H9 (cell line): ENCODE measurements around the gene LAMB4. TPM values are rescaled to one million over a fixed set of nuclear protein-coding genes. Genes with fewer than 3 reads are reported as not detected.

Experiments
- DNase-seq: peaks from one replicate; pipeline ENCODE4 v3.0.0-alpha.2; 2017
- H2AFZ ChIP-seq: one replicate; pipeline ENCODE4 v1.6.1; 2013; ENCODE audit warnings: mild to moderate bottlenecking, low read length, control low read depth, moderate library complexity
- H2AK5ac ChIP-seq: 2 replicates; pipeline ENCODE4 v1.6.1; 2013; ENCODE audit warnings: low read length, control low read depth, mixed read lengths; ENCODE audit not compliant: insufficient read length
- H2BK120ac ChIP-seq: one replicate; pipeline ENCODE4 v1.6.1; 2013; ENCODE audit warnings: low read depth, mild to moderate bottlenecking, low read length, control low read depth, inconsistent platforms; ENCODE audit not compliant: poor library complexity, severe bottlenecking
- H2BK12ac ChIP-seq: 2 replicates; pipeline ENCODE4 v1.6.1; 2013; ENCODE audit warnings: low read length, control low read depth, mixed read lengths, low read depth; ENCODE audit not compliant: insufficient read length
- H2BK15ac ChIP-seq: 2 replicates; pipeline ENCODE4 v1.6.1; 2013; ENCODE audit warnings: low read depth, low read length, control low read depth
- H2BK20ac ChIP-seq: one replicate; pipeline ENCODE4 v1.6.1; 2013; ENCODE audit warnings: low read depth, mild to moderate bottlenecking, low read length, control low read depth, inconsistent platforms; ENCODE audit not compliant: poor library complexity, severe bottlenecking
- H2BK5ac ChIP-seq: 2 replicates; pipeline ENCODE4 v1.6.1; 2013; ENCODE audit warnings: low read length, control low read depth, mixed read lengths; ENCODE audit not compliant: insufficient read length
- H3K14ac ChIP-seq: 2 replicates; pipeline ENCODE4 v1.6.1; 2013; ENCODE audit warnings: low read length, control low read depth; ENCODE audit not compliant: insufficient read depth
- H3K18ac ChIP-seq: 2 replicates; pipeline ENCODE4 v1.6.1; 2013; ENCODE audit warnings: low read depth, mild to moderate bottlenecking, mixed read lengths, low read length, control low read depth; ENCODE audit not compliant: insufficient read length
- H3K23ac ChIP-seq: 2 replicates; pipeline ENCODE4 v1.6.1; 2013; ENCODE audit warnings: low read length, control low read depth, mixed read lengths, low read depth; ENCODE audit not compliant: insufficient read length
- H3K23me2 ChIP-seq: 2 replicates; pipeline ENCODE4 v1.6.1; 2013; ENCODE audit warnings: low read depth, mild to moderate bottlenecking, mixed read lengths, low read length, control low read depth; ENCODE audit not compliant: insufficient read length, poor library complexity, severe bottlenecking
- H3K27ac ChIP-seq: 2 replicates; pipeline ENCODE4 v1.5.1; 2013; ENCODE audit warnings: low read length, control low read depth, mixed read lengths, low read depth; ENCODE audit not compliant: insufficient read length
- H3K27me3 ChIP-seq: 2 replicates; pipeline ENCODE4 v1.6.1; 2013; ENCODE audit warnings: low read length, control low read depth, inconsistent platforms; ENCODE audit not compliant: insufficient read depth
- H3K4ac ChIP-seq: 2 replicates; pipeline ENCODE4 v1.6.1; 2013; ENCODE audit warnings: low read depth, mild to moderate bottlenecking, control low read depth, inconsistent platforms, low read length, moderate library complexity
- H3K4me1 ChIP-seq: 2 replicates; pipeline ENCODE4 v1.6.1; 2013; ENCODE audit warnings: low read length, control low read depth, inconsistent platforms; ENCODE audit not compliant: insufficient read depth
- H3K4me2 ChIP-seq: 2 replicates; pipeline ENCODE4 v1.6.1; 2013; ENCODE audit warnings: low read length, control low read depth, mixed read lengths; ENCODE audit not compliant: insufficient read length, insufficient read depth
- H3K56ac ChIP-seq: 2 replicates; pipeline ENCODE4 v1.6.1; 2013; ENCODE audit warnings: low read depth, mild to moderate bottlenecking, mixed read lengths, low read length, control low read depth; ENCODE audit not compliant: insufficient read length
- H3K79me1 ChIP-seq: 2 replicates; pipeline ENCODE4 v1.6.1; 2013; ENCODE audit warnings: low read depth, mild to moderate bottlenecking, moderate library complexity, low read length, control low read depth, inconsistent platforms; ENCODE audit not compliant: insufficient read depth, poor library complexity, severe bottlenecking
- H3K79me2 ChIP-seq: 2 replicates; pipeline ENCODE4 v1.6.1; 2013; ENCODE audit warnings: low read length, control low read depth, inconsistent platforms; ENCODE audit not compliant: insufficient read depth
- H3K9ac ChIP-seq: 2 replicates; pipeline ENCODE4 v1.6.1; 2013; ENCODE audit warnings: low read length, control low read depth, mixed read lengths; ENCODE audit not compliant: insufficient read length; ENCODE audit errors: extremely low read depth
- H3K9me3 ChIP-seq: one replicate; pipeline ENCODE4 v1.6.1; 2013; ENCODE audit warnings: low read depth, low read length, inconsistent platforms; ENCODE audit not compliant: control insufficient read depth
- H3T11ph ChIP-seq: one replicate; pipeline ENCODE4 v1.6.1; 2013; ENCODE audit warnings: mild to moderate bottlenecking, low read length, control low read depth, inconsistent platforms
- H4K20me1 ChIP-seq: one replicate; pipeline ENCODE4 v1.6.1; 2013; ENCODE audit not compliant: control insufficient read depth, insufficient read length, insufficient read depth
- H4K5ac ChIP-seq: 2 replicates; pipeline ENCODE4 v1.6.1; 2013; ENCODE audit warnings: low read depth, mild to moderate bottlenecking, mixed read lengths, low read length, control low read depth; ENCODE audit not compliant: insufficient read length
- H4K8ac ChIP-seq: replicated peaks from 2 replicates; pipeline ENCODE4 v1.6.1; 2013; ENCODE audit warnings: low read length, control low read depth, mixed read lengths, low read depth; ENCODE audit not compliant: insufficient read length
- H4K91ac ChIP-seq: 2 replicates; pipeline ENCODE4 v1.6.1; 2013; ENCODE audit warnings: low read depth, mild to moderate bottlenecking, moderate library complexity, mixed read lengths, low read length, control low read depth; ENCODE audit not compliant: insufficient read length
- H3K27ac Mint-ChIP-seq, 3 experiments: 2 replicates in 2 of 3; 3 replicates in 1 of 3; pipeline ENCODE4 v1.8.0; 2020 to 2021; ENCODE audit warnings: mixed read lengths in 3 of 3, mild to moderate bottlenecking in 1 of 3, moderate library complexity in 1 of 3
- H3K27me3 Mint-ChIP-seq: 2 replicates; pipeline ENCODE4 v1.8.0; 2021; ENCODE audit warnings: low read depth, mild to moderate bottlenecking, moderate library complexity, mixed read lengths
- H3K36me3 Mint-ChIP-seq, 3 experiments: 2 replicates in 2 of 3; 3 replicates in 1 of 3; pipeline ENCODE4 v1.8.0; 2020 to 2021; ENCODE audit warnings: low read depth in 3 of 3, mixed read lengths in 3 of 3; ENCODE audit not compliant: insufficient read depth in 1 of 3
- H3K4me1 Mint-ChIP-seq, 2 experiments: 2 replicates each; pipeline ENCODE4 v1.8.0; 2020; ENCODE audit warnings: mixed read lengths in 2 of 2
- H3K4me3 Mint-ChIP-seq, 2 experiments: 2 replicates in 1 of 2; 3 replicates in 1 of 2; pipeline ENCODE4 v1.8.0; 2020 to 2021; ENCODE audit warnings: mild to moderate bottlenecking in 2 of 2, mixed read lengths in 2 of 2, moderate library complexity in 1 of 2
- H3K9me3 Mint-ChIP-seq, 2 experiments: 2 replicates in 1 of 2; 3 replicates in 1 of 2; pipeline ENCODE4 v1.8.0; 2020; ENCODE audit warnings: mild to moderate bottlenecking in 2 of 2, mixed read lengths in 2 of 2, moderate library complexity in 1 of 2
- WGBS: extraction: QIAGEN DNeasy Blood & Tissue Kit; methylation state at CpG from one replicate; pipeline ENCODE4 v1.1.7; 2013; ENCODE audit warnings: missing lambda C conversion rate, low lambda C conversion rate, mixed read lengths; ENCODE audit not compliant: insufficient read length; ENCODE audit errors: extremely low coverage; 5-methylcytosine and 5-hydroxymethylcytosine counted together
- total RNA-seq: library from RNA; stranded (reverse); gene quantifications from 2 replicates; pipeline ENCODE4 v1.2.1, GENCODE V29; 2021
- TF ChIP-seq, protein P1 (sequence below): fragments of 200-600 bp; sonication (generic); conservative IDR thresholded peaks from 3 replicates; pipeline ENCODE4 v1.8.0; 2021; ENCODE audit warnings: antibody characterized with exemption, mild to moderate bottlenecking

Gene LAMB4
- total RNA-seq, 1 experiment from 2014 or later = not detected

DNA sequence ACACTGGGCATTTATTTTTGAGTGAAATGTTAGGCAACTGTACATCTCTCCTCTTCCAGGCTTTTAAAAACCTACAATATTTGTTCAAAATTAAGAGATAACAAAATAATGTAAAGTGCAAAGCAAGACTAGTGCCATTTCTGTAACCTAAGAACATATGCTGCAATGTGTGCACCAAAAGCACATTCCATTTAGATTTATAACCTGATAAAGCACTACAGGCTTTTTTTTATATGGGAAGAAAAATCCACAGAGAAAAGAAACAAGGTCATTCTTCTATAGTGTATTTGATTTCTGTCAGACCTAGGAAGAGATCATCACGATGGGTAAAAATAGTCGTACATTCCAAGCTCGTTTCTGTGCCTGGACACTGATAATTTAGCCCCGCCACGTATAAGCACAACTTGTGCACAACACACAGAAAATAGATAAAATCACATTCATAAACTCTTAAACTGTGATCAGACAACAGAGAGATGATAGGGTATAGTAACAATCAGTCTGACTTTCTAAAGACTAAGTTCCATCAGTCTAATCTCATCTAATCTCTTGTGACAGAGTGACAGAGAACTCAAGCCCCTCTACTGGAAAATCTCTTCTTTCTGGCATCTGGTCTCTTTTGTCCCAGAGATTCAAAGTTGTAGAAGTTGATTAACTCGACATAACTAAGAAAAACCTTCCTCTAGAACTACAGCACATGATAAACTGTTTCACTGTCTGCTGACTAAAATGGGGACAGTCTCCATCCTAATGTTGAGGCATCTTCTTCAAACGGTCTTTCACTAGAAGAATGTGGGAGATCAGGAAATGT, 133.9 kb downstream of the LAMB4 start:
- TF ChIP-seq, protein P1, sequence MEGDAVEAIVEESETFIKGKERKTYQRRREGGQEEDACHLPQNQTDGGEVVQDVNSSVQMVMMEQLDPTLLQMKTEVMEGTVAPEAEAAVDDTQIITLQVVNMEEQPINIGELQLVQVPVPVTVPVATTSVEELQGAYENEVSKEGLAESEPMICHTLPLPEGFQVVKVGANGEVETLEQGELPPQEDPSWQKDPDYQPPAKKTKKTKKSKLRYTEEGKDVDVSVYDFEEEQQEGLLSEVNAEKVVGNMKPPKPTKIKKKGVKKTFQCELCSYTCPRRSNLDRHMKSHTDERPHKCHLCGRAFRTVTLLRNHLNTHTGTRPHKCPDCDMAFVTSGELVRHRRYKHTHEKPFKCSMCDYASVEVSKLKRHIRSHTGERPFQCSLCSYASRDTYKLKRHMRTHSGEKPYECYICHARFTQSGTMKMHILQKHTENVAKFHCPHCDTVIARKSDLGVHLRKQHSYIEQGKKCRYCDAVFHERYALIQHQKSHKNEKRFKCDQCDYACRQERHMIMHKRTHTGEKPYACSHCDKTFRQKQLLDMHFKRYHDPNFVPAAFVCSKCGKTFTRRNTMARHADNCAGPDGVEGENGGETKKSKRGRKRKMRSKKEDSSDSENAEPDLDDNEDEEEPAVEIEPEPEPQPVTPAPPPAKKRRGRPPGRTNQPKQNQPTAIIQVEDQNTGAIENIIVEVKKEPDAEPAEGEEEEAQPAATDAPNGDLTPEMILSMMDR = no peak
- H4K20me1 ChIP-seq = no peaks in the 10 kb centered on the region
- H3K56ac ChIP-seq = no peak overlapping the region
- no peaks in the 10 kb centered on the region for H3K79me1 ChIP-seq
- no peak overlapping the region for H3K27ac Mint-ChIP-seq
- H2BK20ac ChIP-seq = no peak overlapping the region
- no CpG with 5 or more reads among the region's 7 CpGs for WGBS
- no peak overlapping the region for H4K91ac ChIP-seq
- H2BK15ac ChIP-seq = no peak overlapping the region
- H3K23ac ChIP-seq = no peak overlapping the region
- H3K18ac ChIP-seq = no peak overlapping the region
- no peak overlapping the region for H3K4me2 ChIP-seq
- H3K4me3 Mint-ChIP-seq = no peak overlapping the region
- peaks cover 2% of the 10 kb centered on the region for H3K23me2 ChIP-seq
- H3K4me1 ChIP-seq = peaks cover 2% of the 10 kb centered on the region; the same call in 1 of the 2 replicates
- H3K79me2 ChIP-seq = no peaks in the 10 kb centered on the region
- no peak overlapping the region for H2BK120ac ChIP-seq
- no peaks in the 10 kb centered on the region for H3K9me3 Mint-ChIP-seq
- DNase-seq = no peak
- no peak overlapping the region for H3K9ac ChIP-seq
- peaks cover 6% of the 10 kb centered on the region for H3K27me3 Mint-ChIP-seq
- H2BK5ac ChIP-seq = no peak overlapping the region
- no peak overlapping the region for H3T11ph ChIP-seq
- H2AK5ac ChIP-seq = no peak overlapping the region
- no peak overlapping the region for H4K8ac ChIP-seq
- H2AFZ ChIP-seq = no peak overlapping the region
- H3K9me3 ChIP-seq = no peaks in the 10 kb centered on the region
- no peak overlapping the region for H3K27ac ChIP-seq
- peaks cover 19 to 26% of the 10 kb centered on the region in 2 experiments for H3K4me1 Mint-ChIP-seq
- peaks cover 4% of the 10 kb centered on the region; the same call in 1 of the 2 replicates for H3K27me3 ChIP-seq
- H4K5ac ChIP-seq = no peak overlapping the region
- no peak overlapping the region for H3K14ac ChIP-seq
- no peak overlapping the region for H2BK12ac ChIP-seq
- peaks cover 6 to 62% (median 23%) of the 10 kb centered on the region in 3 experiments for H3K36me3 Mint-ChIP-seq
- H3K4ac ChIP-seq = no peak overlapping the region
